GM21786 (cell line): Measurements from ENCODE around the gene SCFD2.
"Not testable (repeated sequence)": the region's sequence is repeated elsewhere in the genome, so short reads cannot be mapped to it uniquely, and the experiment has no call there.

ENCODE experiments used
- ATAC-seq: cut with Tn5 transposase; IDR thresholded peaks from one replicate; pipeline ENCODE4 v1.9.1; 2021; ENCODE audit not compliant: unreplicated experiment

Gene SCFD2

DNA sequence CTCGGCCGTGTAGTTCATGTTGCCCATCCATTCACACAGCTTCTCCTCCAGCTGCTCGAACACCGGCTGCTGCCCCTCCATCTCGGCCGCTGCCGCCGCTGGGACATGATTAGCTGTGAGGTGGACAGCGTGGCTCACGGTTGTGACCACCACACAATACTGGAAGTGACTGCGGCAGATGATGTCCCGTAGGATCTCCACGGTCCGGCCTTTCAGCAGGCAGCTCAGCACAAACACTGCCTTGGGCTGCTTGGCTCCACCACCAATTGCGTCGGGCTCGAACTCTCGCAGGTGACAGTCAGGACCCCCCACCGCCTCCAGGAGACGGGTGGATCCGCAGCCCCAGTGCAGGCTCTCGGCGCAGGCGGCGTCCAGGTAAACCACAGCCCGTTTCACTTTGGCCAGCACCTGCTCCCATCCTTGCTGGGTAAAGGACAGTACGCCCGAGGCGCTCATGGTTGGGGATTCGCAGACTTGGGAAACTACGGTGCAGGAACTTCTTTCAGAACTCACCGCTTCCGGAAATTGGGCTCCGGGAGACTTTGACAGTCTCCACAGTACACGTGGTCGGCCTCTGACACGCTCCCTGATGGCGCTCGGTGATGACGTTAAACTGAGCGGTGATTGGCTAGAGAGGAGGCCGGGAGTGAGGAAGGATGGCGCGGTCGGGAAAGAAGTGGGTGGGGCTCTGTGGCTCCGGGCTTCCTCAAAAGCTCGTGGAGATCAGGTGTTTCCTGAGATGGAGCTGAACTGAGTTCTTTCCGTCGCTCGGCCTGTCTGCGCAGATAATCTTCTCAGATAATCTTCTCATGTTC lies at the start of gene SCFD2:
Gene SCFD2 (minus strand): TSS at position 576 of the 815 bp plus-strand sequence.
- ATAC-seq: peak; percentile 97

DNA sequence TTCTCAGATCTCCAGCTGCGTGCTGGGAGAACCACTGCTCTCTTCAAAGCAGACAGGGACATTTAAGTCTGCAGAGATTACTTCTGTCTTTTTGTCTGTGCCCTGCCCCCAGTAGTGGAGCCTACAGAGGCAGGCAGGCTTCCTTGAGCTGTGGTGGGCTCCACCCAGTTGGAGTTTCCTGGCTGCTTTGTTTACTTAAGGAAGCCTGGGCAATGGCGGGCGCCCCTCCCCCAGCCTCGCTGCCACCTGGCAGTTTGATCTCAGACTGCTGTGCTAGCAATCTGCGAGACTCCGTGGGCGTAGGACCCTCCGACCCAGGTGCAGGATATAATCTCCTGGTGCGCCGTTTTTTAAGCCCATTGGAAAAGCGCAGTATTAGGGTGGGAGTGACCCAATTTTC lies 43.6 kb upstream of the SCFD2 start:
- not testable (repeated sequence) for ATAC-seq

DNA sequence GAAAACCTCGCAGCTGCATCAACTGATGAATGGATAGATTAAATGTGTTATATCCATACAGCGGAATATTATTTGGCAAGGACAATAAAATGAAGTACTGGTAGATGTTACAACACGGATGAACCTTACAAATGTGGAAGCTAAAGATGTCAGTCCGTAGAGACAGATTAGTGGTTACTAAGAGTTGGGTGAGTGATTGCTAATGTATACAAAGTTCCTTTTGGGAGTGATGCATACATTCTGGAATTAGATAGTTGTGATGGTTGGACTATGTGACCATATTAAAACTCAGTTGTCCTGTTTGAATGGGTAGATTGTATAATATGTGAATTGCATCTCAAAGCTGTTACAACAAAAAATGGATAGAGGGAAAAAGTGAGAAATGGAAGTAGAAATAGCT lies 14.4 kb upstream of the SCFD2 start:
- no peak for ATAC-seq

DNA sequence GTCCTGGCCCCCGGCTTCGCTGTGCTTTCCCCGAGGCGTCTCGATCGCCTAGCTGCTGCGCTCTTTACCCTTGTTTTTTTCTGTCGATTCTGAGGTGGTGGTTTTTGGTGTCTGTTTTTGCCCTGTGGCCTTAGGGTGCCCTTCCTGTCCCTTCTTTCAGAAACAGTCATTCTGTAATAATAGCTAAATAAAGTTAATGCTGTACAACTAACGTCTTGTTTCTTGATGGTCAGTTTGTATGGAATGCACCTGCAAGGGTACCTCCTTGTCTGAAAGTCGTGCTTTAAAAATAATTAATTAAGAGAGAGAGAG lies 12.3 kb upstream of the SCFD2 start:
- peak; percentile 21 for ATAC-seq

DNA sequence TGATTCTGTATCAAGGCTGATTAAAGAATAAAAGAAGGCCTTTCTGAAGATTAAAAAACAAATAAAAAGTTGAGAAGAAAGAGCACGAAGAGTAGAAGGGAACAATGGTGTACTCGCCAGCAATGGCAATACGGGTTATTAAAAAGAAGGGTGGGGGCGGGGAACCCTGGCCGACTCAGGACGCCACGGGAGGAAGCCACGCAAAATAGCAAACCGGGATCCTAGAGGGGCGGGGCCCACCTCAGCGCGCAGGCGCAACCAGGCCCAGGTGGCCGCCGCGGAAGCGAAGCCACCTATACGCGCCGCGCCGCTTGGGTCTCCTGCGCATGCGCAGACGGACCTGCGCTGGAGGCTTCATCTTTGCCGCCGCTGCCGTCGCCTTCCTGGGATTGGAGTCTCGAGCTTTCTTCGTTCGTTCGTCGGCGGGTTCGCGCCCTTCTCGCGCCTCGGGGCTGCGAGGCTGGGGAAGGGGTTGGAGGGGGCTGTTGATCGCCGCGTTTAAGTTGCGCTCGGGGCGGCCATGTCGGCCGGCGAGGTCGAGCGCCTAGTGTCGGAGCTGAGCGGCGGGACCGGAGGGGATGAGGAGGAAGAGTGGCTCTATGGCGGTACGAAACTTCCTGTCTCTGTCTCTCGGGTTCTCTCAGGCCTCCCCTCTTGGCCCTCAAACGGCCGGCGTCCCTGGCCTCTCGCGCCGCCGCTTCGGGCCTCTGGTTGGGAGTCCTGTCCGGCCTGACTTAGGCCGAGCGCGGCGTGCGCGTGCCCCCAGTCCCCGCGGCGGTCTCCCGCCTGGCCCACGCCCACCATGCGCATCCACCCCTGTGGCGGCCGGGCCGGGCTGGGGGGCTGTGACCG lies 11.7 kb upstream of the SCFD2 start, which contains the start of gene FIP1L1:
Gene FIP1L1 (plus strand): TSS at position 323 of the 852 bp plus-strand sequence. CDS start 198 bp downstream, at position 521.
- ATAC-seq: peak; percentile 92

DNA sequence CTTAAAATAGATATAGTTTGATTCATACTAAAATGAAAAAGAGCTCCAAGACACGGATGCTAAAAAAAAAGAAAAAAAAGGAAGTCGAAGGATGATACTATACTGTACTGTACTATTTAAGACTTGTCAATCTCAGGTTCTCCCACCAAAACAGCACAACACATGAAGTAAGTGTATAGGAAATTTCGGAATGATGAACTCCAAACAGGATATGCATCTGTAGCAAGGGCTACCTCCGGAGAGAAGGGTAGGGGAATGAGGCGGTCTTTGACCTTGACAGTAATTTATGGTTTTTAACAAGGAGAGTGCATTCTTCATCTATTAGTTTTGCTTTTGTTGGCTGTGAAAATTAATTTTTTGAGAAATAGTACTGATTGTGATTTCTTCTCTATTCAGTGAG lies 11.0 kb upstream of the SCFD2 start:
- ATAC-seq: no peak

DNA sequence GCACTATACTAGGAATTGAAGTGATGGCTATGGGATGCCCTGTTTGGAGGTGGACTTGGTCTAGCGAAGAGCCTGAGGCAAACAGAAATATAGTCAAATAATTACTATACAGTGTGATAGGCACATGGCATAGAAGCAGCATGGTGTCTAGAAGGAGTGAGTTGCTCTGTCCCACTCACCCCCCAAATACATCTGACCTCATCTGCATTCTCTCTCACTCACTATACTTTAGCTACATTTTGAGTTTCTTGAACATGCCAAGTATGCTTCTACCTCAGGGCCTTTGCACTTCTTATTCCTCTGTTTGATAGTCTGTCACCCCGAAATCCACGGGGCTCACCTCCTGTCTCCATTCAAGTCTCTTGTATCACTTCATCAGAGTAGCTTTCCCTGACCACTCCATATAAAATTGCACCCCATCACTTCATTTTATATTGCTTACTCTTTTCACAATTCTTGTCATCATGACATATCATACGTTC lies 9.0 kb upstream of the SCFD2 start:
- ATAC-seq: no peak

DNA sequence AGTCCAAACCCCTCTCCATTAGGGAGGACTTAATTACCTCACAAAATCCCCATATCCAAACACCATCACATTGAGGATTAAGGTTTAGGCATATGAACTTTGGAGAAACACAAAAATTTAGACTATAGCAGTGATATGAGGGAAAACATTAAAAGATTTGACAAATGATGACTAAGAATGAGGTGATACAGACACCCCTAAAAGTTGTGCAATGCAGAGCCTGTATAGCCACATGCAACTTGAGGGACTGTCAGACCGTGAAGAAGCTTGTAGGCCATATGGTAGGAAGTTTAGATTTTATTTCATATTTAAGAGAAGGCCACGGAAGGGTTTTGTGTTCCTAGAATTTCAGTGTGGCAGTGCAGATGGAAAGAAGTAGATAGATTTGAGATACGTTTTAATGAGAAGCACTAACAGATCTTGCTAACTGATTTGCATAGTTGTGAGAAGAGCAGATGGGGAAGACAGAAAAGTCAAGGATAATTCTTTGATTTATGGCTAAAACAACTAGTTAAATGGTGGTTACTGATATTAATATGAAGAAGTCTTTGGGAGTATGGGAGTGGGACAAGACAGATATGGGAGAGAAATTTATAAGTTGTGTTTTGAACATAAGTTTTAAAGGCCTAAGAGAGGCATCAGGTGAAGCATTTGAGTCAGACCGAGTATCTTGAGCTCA lies 6.1 kb upstream of the SCFD2 start:
- no peak for ATAC-seq

DNA sequence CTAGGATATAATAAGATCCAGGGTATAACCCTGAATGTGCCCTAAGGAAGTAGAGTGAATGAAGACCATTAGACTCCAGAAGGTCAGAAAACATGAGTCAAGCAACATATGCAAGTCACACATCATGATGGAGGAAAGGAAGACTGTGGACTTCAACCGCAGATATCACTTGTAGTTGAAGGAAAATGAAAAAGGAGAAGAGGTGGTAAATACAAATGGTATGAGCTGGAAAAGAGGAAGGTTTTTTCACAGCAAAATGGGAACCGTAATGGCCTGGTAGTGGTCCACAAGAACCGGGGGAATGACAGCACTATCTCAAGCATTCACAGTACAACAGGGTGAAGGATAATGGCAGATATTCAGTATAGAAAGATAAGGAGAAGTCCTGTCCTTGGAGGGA lies 5.2 kb upstream of the SCFD2 start:
- no peak for ATAC-seq

DNA sequence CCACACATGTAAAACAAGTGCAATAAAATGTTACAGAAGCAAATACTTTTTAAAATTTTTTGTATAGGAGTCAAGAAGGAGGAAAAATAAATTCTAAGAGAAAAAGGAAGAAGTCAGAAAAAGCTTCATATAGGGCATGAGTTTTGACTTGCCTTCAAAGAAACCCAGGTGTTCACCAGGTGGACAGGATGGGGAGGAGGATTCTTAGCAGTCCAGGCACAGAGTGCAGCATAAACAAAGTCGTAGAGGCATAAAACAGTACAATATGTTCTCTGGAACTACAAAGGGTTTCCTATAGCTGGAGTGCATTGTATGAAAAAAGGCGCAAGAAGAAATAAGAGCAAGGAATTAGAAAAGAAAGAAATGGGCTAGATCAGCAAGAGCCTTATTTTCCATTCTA lies 1.9 kb upstream of the SCFD2 start:
- ATAC-seq: no peak

DNA sequence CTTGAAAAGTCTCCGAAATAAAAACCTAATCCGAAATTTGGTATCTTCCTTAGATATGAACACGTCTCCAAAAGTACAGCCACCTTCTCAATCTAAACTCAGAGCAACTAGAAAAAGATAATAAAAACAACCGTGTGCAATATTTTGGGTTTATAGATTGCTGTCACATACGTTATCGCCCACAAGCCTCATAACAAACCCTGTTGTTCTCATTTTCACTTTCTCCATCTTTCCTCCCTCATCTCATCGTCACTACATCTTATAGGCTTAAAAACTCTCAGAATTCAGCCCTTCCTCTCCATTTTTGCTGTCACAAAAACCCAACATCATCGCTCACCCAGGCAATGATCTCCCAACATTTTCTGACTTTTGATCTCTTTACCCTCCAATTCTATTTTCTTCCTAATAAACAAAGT lies 448 bp upstream of the SCFD2 start:
- ATAC-seq: peak; percentile 6

DNA sequence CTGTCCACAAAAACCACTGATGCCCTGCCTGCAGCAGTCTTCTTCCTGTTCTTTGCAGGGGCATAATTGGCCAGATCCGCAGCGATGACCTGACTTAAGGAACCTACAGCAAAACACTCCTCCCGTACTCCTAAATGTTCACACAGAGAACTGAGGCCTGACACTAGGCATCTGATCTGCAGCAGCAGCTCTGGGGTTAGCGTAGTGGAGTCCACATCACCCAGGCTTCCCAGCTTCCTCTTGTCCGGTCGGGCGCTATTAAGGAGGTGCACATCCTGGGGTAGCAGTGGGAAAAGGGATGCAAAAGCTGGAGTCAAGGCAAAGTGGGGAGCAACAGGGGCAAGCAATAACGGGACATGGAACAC lies 758 bp downstream of the SCFD2 start:
- ATAC-seq: peak; percentile 9

DNA sequence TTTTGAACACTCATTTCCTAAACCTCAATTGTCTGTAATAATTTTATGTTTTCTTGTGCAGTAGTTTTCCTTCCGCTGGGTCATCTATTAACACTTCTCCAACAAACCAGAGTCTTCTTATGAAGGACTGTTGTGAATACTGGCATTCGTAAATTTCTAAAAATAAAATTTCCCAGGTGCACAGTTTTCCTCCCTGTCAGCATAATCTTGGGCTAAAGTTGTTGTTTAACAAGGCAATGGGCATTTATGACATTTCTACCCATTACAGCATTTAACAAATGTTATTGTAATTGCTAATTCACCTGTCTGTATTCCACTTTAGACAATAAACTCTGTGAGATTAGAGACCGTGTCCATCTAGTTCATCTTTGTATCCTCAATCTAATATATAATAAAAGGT lies 1.2 kb downstream of the SCFD2 start:
- no peak for ATAC-seq

DNA sequence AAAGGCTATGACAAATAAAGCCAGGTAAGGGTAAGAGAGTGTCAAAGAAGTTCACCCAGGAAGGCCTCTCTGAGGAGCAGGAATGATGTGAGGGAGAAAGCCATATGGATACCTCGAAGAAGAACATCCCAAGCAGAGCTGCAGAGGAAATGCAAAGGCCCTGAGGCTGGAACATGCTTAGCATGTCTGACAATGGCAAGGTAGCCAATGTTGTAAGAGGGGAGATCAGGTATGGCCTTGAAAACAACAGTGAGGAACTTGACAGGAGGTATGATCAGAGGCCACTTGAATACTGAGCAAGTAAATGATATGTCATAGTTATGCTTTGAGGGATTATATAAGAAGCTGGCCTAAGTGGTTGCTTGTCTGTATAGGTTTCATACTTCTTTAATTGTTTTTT lies 3.8 kb downstream of the SCFD2 start:
- no peak for ATAC-seq

DNA sequence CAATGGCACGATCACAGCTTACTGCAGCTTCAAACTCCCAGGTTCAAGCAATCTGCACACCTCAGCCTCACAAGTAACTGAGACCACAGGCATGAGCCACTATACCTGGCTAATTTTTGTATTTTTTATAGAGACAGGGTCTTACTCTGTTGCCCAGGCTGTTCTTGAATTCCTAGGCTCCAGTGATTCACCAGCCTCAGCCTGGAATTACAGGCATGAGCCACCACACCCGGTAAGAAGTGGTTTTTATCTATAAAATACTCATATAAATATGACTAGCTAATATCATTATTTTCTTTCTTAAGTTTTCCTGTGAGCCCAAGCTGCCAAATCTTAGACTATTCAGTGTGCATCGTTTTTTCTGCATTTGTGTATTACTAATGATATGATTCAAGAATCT lies 4.4 kb downstream of the SCFD2 start:
- ATAC-seq: no peak

DNA sequence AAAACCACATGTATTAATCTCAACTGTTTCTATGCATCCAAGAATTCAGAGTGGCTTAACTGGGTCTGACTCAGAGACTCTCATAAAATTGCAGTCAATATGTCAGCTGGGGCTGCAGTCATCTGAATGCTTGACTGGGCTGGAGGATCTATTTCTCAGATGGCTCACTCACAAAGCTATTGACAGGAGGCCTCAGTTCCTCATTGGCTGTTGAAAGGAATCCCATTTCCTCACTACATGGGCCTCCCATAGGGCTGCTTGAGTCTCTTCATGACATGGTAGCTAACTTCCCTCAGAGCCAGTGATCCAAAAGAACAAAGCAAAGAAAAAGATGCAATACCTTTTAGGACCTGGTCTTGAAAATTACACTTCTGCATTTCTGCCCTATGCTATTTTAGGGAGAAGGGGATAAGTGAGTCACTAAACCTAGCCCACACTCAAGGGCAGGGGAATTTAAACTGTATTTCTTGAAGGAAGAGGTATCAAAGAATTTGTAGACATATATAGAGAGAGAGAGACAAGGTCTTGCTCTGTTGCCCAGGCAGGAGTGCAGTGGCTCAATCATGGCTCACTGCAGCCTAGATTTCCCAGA lies 9.8 kb downstream of the SCFD2 start:
- ATAC-seq: no peak

DNA sequence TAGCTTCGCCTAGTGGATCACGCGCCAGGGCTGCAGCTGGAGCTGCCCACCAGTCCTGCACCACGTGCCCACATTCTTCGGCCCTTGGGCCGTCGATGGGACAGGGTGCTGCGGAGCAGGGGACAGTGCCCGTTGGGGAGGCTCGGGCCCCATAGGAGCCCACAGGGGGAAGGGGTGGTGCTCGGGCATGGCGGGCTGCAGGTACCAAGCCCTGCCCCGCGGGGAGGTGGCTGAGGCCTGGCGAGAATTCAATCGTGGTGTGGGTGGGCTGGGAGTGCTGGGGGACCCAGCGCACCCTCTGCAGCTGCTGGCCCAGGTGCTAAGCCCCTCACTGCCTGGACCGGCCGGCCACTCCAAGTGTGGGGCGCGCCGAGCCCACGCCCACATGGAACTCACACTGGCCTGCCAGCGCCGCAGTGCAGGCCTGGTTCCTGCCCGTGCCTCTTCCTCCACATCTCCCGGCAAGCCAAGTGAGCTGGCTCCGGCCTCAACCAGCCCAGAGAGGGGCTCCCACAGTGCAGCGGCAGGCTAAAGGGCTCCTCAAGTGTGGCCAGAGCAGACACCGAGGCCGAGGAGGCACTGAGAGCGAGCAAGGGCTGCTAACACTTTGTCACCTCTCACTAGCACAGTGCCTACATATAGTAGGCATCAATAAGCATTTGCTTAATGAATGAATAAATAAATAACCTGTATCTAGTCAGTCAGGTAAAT lies 11.7 kb downstream of the SCFD2 start:
- no peak for ATAC-seq

DNA sequence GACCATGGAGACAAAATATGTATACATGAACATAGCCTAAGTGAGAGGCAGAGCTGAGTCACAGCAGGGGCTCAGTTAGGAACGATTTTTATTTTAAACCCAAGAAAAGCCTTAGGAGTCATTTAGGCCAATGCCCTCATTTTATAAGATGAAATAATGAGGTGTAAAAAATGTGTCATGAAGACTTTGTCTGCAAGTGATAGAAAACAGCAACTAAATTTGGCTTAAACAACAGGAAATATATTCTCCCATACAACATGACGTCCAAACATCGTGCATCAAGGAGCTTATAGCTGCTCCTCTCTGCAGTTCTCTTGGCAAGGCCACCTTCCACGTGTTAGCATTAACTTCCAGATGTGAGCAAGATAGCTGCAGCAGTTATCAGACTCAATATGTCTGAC lies 16.8 kb downstream of the SCFD2 start:
- ATAC-seq: no peak

DNA sequence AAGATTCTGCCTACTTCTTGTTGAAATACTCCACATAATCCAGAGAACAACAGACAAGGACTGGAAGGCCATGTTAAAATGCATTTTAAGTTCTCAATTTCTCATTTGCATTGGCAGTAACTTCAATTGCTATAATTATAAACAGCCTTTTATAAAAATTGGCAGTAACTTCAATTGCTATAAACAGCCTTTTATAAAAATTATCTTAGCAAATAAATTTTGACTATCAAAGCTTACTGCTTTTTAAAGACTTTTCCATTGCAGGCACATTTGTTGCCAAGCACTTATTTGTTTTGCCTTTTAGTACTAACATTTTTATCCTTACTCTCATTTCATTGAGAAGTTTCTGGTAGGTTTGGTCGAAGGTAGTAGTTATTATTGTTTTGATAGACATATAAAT lies 17.8 kb downstream of the SCFD2 start:
- no peak for ATAC-seq
